OCI-LY3 (cell line): ENCODE results near the gene ZNF514.

ENCODE experiments used
- H2AFZ ChIP-seq: fragments of 200-600, 300-600 bp; shearing (Covaris generic); 2 replicates; pipeline ENCODE4 v1.6.0; 2014; ENCODE audit warnings: antibody characterized with exemption, low read depth, low read length
- H3K27ac ChIP-seq: fragments of 200-600, 300-600 bp; sonication (generic); 2 replicates; pipeline ENCODE4 v1.5.1; 2014; ENCODE audit warnings: mild to moderate bottlenecking, low read length, moderate library complexity, mixed read lengths
- H3K27me3 ChIP-seq: fragments of 200-600, 300-600 bp; sonication (generic); 2 replicates; pipeline ENCODE4 v1.6.1; 2014; ENCODE audit warnings: low read depth, low read length, mixed read lengths
- H3K36me3 ChIP-seq: fragments of 200-600, 300-600 bp; sonication (generic); replicated peaks from 2 replicates; pipeline ENCODE3; 2014; ENCODE audit warnings: low read depth, low read length, mixed read lengths
- H3K4me1 ChIP-seq: fragments of 300-600, 200-600 bp; sonication (generic); 2 replicates; pipeline ENCODE4 v1.6.1; 2014; ENCODE audit warnings: low read length, mixed read lengths
- H3K4me2 ChIP-seq: fragments of 200-600, 300-600 bp; sonication (generic); 2 replicates; pipeline ENCODE4 v1.6.1; 2014; ENCODE audit warnings: low read length, mixed read lengths
- H3K4me3 ChIP-seq: fragments of 300-600, 200-600 bp; sonication (generic); 2 replicates; pipeline ENCODE4 v1.5.1; 2014; ENCODE audit warnings: antibody characterized with exemption, mild to moderate bottlenecking, low read length, moderate library complexity
- H3K79me2 ChIP-seq: fragments of 300-600, 200-600 bp; shearing (Covaris generic); 2 replicates; pipeline ENCODE4 v1.6.1; 2014; ENCODE audit warnings: mild to moderate bottlenecking, low read length, mixed read lengths
- H3K9ac ChIP-seq: fragments of 300-600, 200-600 bp; shearing (Covaris generic); 2 replicates; pipeline ENCODE4 v1.6.0; 2014; ENCODE audit warnings: mild to moderate bottlenecking, low read length, moderate library complexity
- H3K9me3 ChIP-seq: fragments of 200-600, 300-600 bp; shearing (Covaris generic); 2 replicates; pipeline ENCODE4 v1.6.1; 2014; ENCODE audit warnings: low read length, mixed read lengths; ENCODE audit not compliant: insufficient read depth
- H4K20me1 ChIP-seq: fragments of 200-600, 300-600 bp; sonication (generic); 2 replicates; pipeline ENCODE4 v1.6.1; 2016; ENCODE audit warnings: low read length, mixed read lengths; ENCODE audit not compliant: insufficient read depth
- EZH2phosphoT487 ChIP-seq: fragments of 200-600 bp; shearing (Covaris generic); IDR thresholded peaks from 2 replicates; pipeline ENCODE4 v1.6.1; 2018; ENCODE audit warnings: antibody characterized with exemption, mixed run types, low read depth
- TF ChIP-seq, protein P1 (sequence below): fragments of 200-600, 300-600 bp; sonication (generic); IDR thresholded peaks from 2 replicates; pipeline ENCODE4 v1.5.1; 2014; ENCODE audit warnings: antibody characterized with exemption, low read length, low read depth

ZNF514 gene

DNA sequence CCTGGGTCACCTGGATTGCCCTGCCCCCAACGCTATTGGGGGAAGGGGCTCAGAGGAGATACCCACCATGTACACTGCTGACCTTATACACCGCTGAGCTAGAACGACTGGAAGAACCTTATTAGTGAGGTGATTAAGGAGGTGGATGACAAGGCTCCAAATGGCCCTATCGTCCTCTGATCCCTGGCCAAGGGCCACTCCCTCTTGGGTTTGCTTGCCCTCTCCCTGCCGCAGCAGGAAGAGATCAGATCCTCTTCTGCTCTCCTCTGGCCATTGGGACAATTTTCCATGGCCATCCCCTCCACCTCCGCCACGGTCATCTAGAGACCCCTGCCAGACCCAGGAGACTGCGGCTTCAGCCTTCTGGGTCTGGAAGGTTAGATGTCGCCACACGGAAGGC is 1.2 kb downstream of the ZNF514 start:
- H3K27ac ChIP-seq: no peak overlapping the region
- no peaks in the 10 kb centered on the region for H3K9me3 ChIP-seq
- H4K20me1 ChIP-seq: no peaks in the 10 kb centered on the region
- H3K9ac ChIP-seq: no peak overlapping the region
- no peak overlapping the region for H2AFZ ChIP-seq
- no peak overlapping the region for H3K4me2 ChIP-seq
- no peaks in the 10 kb centered on the region for H3K27me3 ChIP-seq
- H3K79me2 ChIP-seq: no peaks in the 10 kb centered on the region
- peaks cover 12% of the 10 kb centered on the region for H3K36me3 ChIP-seq
- H3K4me3 ChIP-seq: no peak overlapping the region
- no peak for TF ChIP-seq EZH2phosphoT487
- TF ChIP-seq, protein P1, sequence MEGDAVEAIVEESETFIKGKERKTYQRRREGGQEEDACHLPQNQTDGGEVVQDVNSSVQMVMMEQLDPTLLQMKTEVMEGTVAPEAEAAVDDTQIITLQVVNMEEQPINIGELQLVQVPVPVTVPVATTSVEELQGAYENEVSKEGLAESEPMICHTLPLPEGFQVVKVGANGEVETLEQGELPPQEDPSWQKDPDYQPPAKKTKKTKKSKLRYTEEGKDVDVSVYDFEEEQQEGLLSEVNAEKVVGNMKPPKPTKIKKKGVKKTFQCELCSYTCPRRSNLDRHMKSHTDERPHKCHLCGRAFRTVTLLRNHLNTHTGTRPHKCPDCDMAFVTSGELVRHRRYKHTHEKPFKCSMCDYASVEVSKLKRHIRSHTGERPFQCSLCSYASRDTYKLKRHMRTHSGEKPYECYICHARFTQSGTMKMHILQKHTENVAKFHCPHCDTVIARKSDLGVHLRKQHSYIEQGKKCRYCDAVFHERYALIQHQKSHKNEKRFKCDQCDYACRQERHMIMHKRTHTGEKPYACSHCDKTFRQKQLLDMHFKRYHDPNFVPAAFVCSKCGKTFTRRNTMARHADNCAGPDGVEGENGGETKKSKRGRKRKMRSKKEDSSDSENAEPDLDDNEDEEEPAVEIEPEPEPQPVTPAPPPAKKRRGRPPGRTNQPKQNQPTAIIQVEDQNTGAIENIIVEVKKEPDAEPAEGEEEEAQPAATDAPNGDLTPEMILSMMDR: no peak
- no peaks in the 10 kb centered on the region for H3K4me1 ChIP-seq

DNA sequence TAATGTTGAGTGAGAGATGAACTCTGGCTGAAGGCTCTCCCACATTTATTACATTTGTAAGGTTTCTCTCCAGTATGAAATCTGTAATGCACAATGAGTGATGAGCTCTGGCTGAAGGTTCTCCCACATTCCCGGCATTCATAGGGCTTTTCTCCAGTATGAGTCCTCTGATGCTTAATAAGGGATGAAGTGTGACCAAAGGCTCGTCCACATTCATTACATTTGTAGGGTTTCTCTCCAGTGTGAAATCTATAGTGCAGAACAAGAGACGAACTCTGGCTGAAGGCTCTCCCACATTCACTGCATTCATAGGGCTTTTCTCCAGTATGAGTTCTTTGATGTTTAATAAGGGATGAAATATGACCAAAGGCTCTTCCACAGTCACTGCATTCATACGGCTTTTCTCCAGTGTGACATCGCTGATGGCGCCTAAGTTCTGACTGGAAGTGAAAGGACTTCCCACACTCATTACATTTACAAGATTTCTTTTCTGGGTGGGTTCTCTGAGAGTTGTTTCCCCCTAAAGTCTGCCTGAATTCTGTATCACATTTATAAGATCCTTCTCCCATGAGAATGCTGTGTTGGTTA is 10.2 kb downstream of the ZNF514 start:
- Histone ChIP-seq H2AFZ (no peak overlapping the region), H3K9me3 (peaks cover 52% of the 10 kb centered on the region), H3K4me1 (no peaks in the 10 kb centered on the region), H3K4me2 (no peak overlapping the region), H3K79me2 (no peaks in the 10 kb centered on the region), H3K9ac (no peak overlapping the region), H4K20me1 (no peaks in the 10 kb centered on the region), H3K4me3 (no peak overlapping the region), H3K27ac (no peak overlapping the region), H3K27me3 (no peaks in the 10 kb centered on the region), H3K36me3 (peaks cover 45% of the 10 kb centered on the region)
- TF ChIP-seq, protein P1: no peak
- no peak for TF ChIP-seq EZH2phosphoT487

DNA sequence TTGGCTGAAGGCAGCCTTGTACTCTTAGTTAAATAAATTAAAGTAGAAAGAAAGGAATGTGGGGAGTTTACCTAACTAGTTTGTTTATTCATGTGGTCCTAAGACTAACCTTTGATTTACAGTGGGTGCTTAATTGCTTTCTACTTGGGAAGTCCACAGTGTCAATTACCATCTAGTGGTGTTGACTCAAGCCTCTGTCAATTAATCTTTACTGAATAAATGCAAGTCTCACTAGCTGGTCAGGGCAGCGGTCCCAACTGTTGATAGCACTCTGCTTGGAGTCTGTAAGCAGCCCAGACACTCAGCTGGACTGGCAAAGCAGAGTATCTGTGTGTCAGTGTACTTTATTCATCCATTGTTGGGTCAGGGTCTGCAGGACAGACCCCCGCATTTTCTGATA is 15.8 kb downstream of the ZNF514 start:
- no peak overlapping the region for H3K9ac ChIP-seq
- H2AFZ ChIP-seq: no peak overlapping the region
- H3K27me3 ChIP-seq: no peaks in the 10 kb centered on the region
- H3K4me1 ChIP-seq: no peaks in the 10 kb centered on the region
- H3K4me3 ChIP-seq: no peak overlapping the region
- no peak overlapping the region for H3K4me2 ChIP-seq
- H3K36me3 ChIP-seq: peaks cover 5% of the 10 kb centered on the region
- H3K79me2 ChIP-seq: no peaks in the 10 kb centered on the region
- H4K20me1 ChIP-seq: no peaks in the 10 kb centered on the region
- H3K27ac ChIP-seq: no peak overlapping the region
- TF ChIP-seq EZH2phosphoT487: no peak
- TF ChIP-seq, protein P1: no peak
- H3K9me3 ChIP-seq: peaks cover 21% of the 10 kb centered on the region

DNA sequence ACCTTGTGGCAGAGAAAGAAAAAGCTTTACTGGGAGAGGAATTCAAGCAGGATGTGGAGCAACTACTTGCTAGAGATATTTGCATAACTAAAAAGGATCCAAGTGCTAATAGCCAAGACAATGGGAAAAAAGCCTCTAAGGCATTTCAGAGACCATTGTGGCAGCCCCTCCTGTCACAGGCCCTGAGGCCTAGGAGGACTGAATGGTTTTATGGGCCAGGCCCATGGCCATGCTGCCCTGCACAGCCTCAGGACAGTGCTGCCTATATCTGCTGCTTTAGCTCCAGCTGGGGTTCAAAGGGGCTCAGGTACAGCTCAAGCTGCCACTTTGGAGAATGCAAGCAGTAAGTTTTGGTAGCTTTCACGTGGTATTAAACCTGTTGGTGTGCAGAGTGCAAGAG is 20.9 kb downstream of the ZNF514 start:
- no peak overlapping the region for H3K4me2 ChIP-seq
- H2AFZ ChIP-seq: no peak overlapping the region
- H4K20me1 ChIP-seq: no peaks in the 10 kb centered on the region
- H3K9ac ChIP-seq: no peak overlapping the region
- H3K27me3 ChIP-seq: no peaks in the 10 kb centered on the region
- TF ChIP-seq EZH2phosphoT487: no peak
- TF ChIP-seq, protein P1: no peak
- H3K79me2 ChIP-seq: no peaks in the 10 kb centered on the region
- peaks cover 4% of the 10 kb centered on the region for H3K36me3 ChIP-seq
- H3K4me1 ChIP-seq: no peaks in the 10 kb centered on the region
- H3K4me3 ChIP-seq: no peak overlapping the region
- no peak overlapping the region for H3K27ac ChIP-seq
- 0 out of 2 replicates have a peak, but pooled peaks cover 2% of the 10 kb centered on the region for H3K9me3 ChIP-seq
